Measurements from ENCODE around the gene PPP6R2. TPM values are rescaled to one million over a fixed set of nuclear protein-coding genes. Genes with fewer than 3 reads are reported as not detected.

The PPP6R2 gene
- polyA plus RNA-seq, 1 donor (not counting 4 experiments of a cell fraction or from before 2014, with no cell fraction given) = 19.8 TPM

- FAIRE-seq (no peak), DNase-seq (ENCODE audit: low read depth, low spot score) (no peak)
- H3K27ac ChIP-seq (ENCODE audit: control insufficient read depth, insufficient read depth, low read length) = no peak overlapping the region
- no peak overlapping the region for H3K4me3 ChIP-seq (ENCODE audit: control insufficient read depth in 2 of 3, extremely low read depth in 1 of 3, insufficient read depth in 2 of 3, low read depth in 1 of 3, low read length in 3 of 3)
- peaks cover 4% of the 10 kb centered on the region for H3K27me3 ChIP-seq (ENCODE audit: control insufficient read depth, extremely low read depth, insufficient read depth, low read length)
- peaks cover 15% of the 10 kb centered on the region for H3K4me1 ChIP-seq (ENCODE audit: control insufficient read depth, extremely low read depth, insufficient read depth, low read length)
- H4K20me1 ChIP-seq (ENCODE audit: control insufficient read depth, extremely low read depth, insufficient read depth, low read length) = no peaks in the 10 kb centered on the region
- no peak overlapping the region for H2AFZ ChIP-seq (ENCODE audit: control insufficient read depth, low read length)
- H3K9me3 ChIP-seq (ENCODE audit: control insufficient read depth, low read depth, low read length) = no peaks in the 10 kb centered on the region
- H3K9ac ChIP-seq (ENCODE audit: control insufficient read depth, extremely low read depth, insufficient read depth, low read length) = no peak overlapping the region
- H3K79me2 ChIP-seq (ENCODE audit: control insufficient read depth, insufficient read depth, low read length) = peaks cover 20% of the 10 kb centered on the region
- dilution Hi-C loops (cut with MboI; ENCODE audit: extremely low pct_ligation_motif_present, low sequenced_read_pairs) = no loop called here
- TF ChIP-seq, protein P1, sequence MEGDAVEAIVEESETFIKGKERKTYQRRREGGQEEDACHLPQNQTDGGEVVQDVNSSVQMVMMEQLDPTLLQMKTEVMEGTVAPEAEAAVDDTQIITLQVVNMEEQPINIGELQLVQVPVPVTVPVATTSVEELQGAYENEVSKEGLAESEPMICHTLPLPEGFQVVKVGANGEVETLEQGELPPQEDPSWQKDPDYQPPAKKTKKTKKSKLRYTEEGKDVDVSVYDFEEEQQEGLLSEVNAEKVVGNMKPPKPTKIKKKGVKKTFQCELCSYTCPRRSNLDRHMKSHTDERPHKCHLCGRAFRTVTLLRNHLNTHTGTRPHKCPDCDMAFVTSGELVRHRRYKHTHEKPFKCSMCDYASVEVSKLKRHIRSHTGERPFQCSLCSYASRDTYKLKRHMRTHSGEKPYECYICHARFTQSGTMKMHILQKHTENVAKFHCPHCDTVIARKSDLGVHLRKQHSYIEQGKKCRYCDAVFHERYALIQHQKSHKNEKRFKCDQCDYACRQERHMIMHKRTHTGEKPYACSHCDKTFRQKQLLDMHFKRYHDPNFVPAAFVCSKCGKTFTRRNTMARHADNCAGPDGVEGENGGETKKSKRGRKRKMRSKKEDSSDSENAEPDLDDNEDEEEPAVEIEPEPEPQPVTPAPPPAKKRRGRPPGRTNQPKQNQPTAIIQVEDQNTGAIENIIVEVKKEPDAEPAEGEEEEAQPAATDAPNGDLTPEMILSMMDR (optimal IDR thresholded peaks at IDR 0.05 in 1 of 3, IDR thresholded peaks at IDR 0.05 in 1 of 3, conservative IDR thresholded peaks at IDR 0.05 in 1 of 3; ENCODE audit: extremely low read depth in 1 of 3, insufficient read depth in 2 of 3, low read length in 3 of 3) = no peak
- no peak for TF ChIP-seq EZH2 (IDR thresholded peaks at IDR 0.05; ENCODE audit: low read length)
- H3K4me2 ChIP-seq (ENCODE audit: control insufficient read depth, extremely low read depth, insufficient read depth, low read depth, low read length) = no peak overlapping the region
- H3K9me1 ChIP-seq (ENCODE audit: control insufficient read depth, extremely low read depth, insufficient read depth, low read length) = no peaks in the 10 kb centered on the region
- no peaks in the 10 kb centered on the region for H3K36me3 ChIP-seq (ENCODE audit: control insufficient read depth in 2 of 2, extremely low read depth in 1 of 2, insufficient read depth in 2 of 2, low read length in 2 of 2)
Measured at GRCh38 chr22:50308986-50309600, 34.0 kb upstream of the PPP6R2 start.

GRCh38 chr22:50309601-50309991, 33.5 kb upstream of the PPP6R2 start:
- no peak for FAIRE-seq
- no peaks in the 10 kb centered on the region for H3K9me1 ChIP-seq (ENCODE audit: control insufficient read depth, extremely low read depth, insufficient read depth, low read length)

More at GRCh38 chr22:50309601-50309991, 33.5 kb upstream of the PPP6R2 start:
- dilution Hi-C loops (cut with MboI; ENCODE audit: extremely low pct_ligation_motif_present, low sequenced_read_pairs) = no loop called here
- no peaks in the 10 kb centered on the region for H3K36me3 ChIP-seq (ENCODE audit: control insufficient read depth in 2 of 2, extremely low read depth in 1 of 2, insufficient read depth in 2 of 2, low read length in 2 of 2)
- no peak overlapping the region for H2AFZ ChIP-seq (ENCODE audit: control insufficient read depth, low read length)
- DNase-seq (ENCODE audit: low read depth, low spot score) = no peak
- peaks cover 12% of the 10 kb centered on the region for H3K4me1 ChIP-seq (ENCODE audit: control insufficient read depth, extremely low read depth, insufficient read depth, low read length)
- H3K9me3 ChIP-seq (ENCODE audit: control insufficient read depth, low read depth, low read length) = no peaks in the 10 kb centered on the region
- H4K20me1 ChIP-seq (ENCODE audit: control insufficient read depth, extremely low read depth, insufficient read depth, low read length) = no peaks in the 10 kb centered on the region
- H3K4me3 ChIP-seq (ENCODE audit: control insufficient read depth in 2 of 3, extremely low read depth in 1 of 3, insufficient read depth in 2 of 3, low read depth in 1 of 3, low read length in 3 of 3) = no peak overlapping the region
- no peak overlapping the region for H3K27ac ChIP-seq (ENCODE audit: control insufficient read depth, insufficient read depth, low read length)
- TF ChIP-seq EZH2 (IDR thresholded peaks at IDR 0.05; ENCODE audit: low read length) = no peak
- TF ChIP-seq, protein P1 (optimal IDR thresholded peaks at IDR 0.05 in 1 of 3, IDR thresholded peaks at IDR 0.05 in 1 of 3, conservative IDR thresholded peaks at IDR 0.05 in 1 of 3; ENCODE audit: extremely low read depth in 1 of 3, insufficient read depth in 2 of 3, low read length in 3 of 3) = no peak
- peaks cover 17% of the 10 kb centered on the region for H3K79me2 ChIP-seq (ENCODE audit: control insufficient read depth, insufficient read depth, low read length)
- no peak overlapping the region for H3K9ac ChIP-seq (ENCODE audit: control insufficient read depth, extremely low read depth, insufficient read depth, low read length)
- no peak overlapping the region for H3K4me2 ChIP-seq (ENCODE audit: control insufficient read depth, extremely low read depth, insufficient read depth, low read depth, low read length)
- peaks cover 7% of the 10 kb centered on the region for H3K27me3 ChIP-seq (ENCODE audit: control insufficient read depth, extremely low read depth, insufficient read depth, low read length)

Measured in keratinocyte (primary cell).